Panc1 (cell line): ENCODE data around the gene CLCN6. TPM values are rescaled to one million over a fixed set of nuclear protein-coding genes. Genes with fewer than 3 reads are reported as not detected.

ENCODE experiments used
- ATAC-seq: fragments of 200-7000 bp; cut with Tn5 transposase; 2 replicates; pipeline ENCODE4 v1.9.1; 2020; ENCODE audit warnings: mild to moderate bottlenecking, moderate library complexity
- BruUV-seq: library from RNA; stranded (reverse); fragments of 400-500 nt; replicated peaks from 2 replicates; lab custom pipeline; 2021; lab: Mats Ljungman, UMichigan
- CTCF ChIA-PET: fragments of 300-600 bp; sonication (Branson Sonifier 250); formaldehyde crosslinking; loops from one replicate; lab custom pipeline; 2022; ENCODE audit warnings: antibody characterized with exemption; lab: Charles Lee
- POLR2A ChIA-PET: fragments of 300-600 bp; sonication (Branson Sonifier 250); formaldehyde crosslinking; loops from one replicate; lab custom pipeline; 2022; ENCODE audit warnings: antibody characterized with exemption; lab: Charles Lee
- DNase-seq: peaks from one replicate; pipeline ENCODE4 v3.0.0-alpha.2; 2010; ENCODE audit warnings: low read depth, low spot score
- H3K27ac ChIP-seq: 2 replicates; pipeline ENCODE4 v1.5.1; 2011; ENCODE audit warnings: mild to moderate bottlenecking, low read length, inconsistent platforms
- H3K27me3 ChIP-seq: fragments of 200-500 bp; sonication (Bioruptor generic); 2 replicates; pipeline ENCODE4 v1.6.0; 2014; ENCODE audit warnings: low read length, inconsistent platforms; ENCODE audit not compliant: control insufficient read depth, insufficient read depth
- H3K36me3 ChIP-seq: fragments of 200-500 bp; sonication (Bioruptor generic); 2 replicates; pipeline ENCODE4 v1.5.1; 2014; ENCODE audit warnings: inconsistent platforms, mild to moderate bottlenecking, low read length, moderate library complexity; ENCODE audit not compliant: control insufficient read depth, insufficient read depth
- H3K4me1 ChIP-seq: 2 replicates; pipeline ENCODE4 v1.5.1; 2011; ENCODE audit warnings: inconsistent platforms, mild to moderate bottlenecking, low read length, moderate library complexity; ENCODE audit not compliant: control insufficient read depth, insufficient read depth
- H3K4me3 ChIP-seq, 2 experiments: 2 replicates each; pipeline ENCODE4 v1.5.1; 2011 to 2012; ENCODE audit warnings: low read depth in 2 of 2, low read length in 2 of 2, mild to moderate bottlenecking in 2 of 2, inconsistent platforms in 1 of 2, moderate library complexity in 1 of 2
- H3K9me3 ChIP-seq: fragments of 200-500 bp; sonication (Bioruptor generic); 2 replicates; pipeline ENCODE4 v1.5.1; 2014; ENCODE audit warnings: low read depth, mild to moderate bottlenecking, inconsistent platforms, low read length, moderate library complexity; ENCODE audit not compliant: control insufficient read depth, insufficient read depth
- POLR2AphosphoS5 ChIP-seq: IDR thresholded peaks from 2 replicates; pipeline ENCODE4 v1.6.1; 2012; ENCODE audit warnings: mild to moderate bottlenecking, low read depth, low read length, moderate library complexity
- SIN3A ChIP-seq: IDR thresholded peaks from 2 replicates; pipeline ENCODE4 v1.6.1; 2012; ENCODE audit warnings: low read depth, mild to moderate bottlenecking, low read length, moderate library complexity, borderline replicate concordance; ENCODE audit not compliant: insufficient read depth
- TCF7L2 ChIP-seq: IDR thresholded peaks from 2 replicates; pipeline ENCODE4 v1.6.1; 2011; ENCODE audit warnings: mild to moderate bottlenecking, low read depth, low read length, inconsistent platforms
- in situ Hi-C: cut with HindIII; loops from 2 replicates; pipeline ENCODE4 v1.10.0; 2016; ENCODE audit warnings: low sequenced_read_pairs, low pct_unique_long_range_greater_than_20kb
- intact Hi-C: fragments of 100-400 bp; cut with micrococcal nuclease; formaldehyde crosslinking; loops from one replicate; pipeline ENCODE4 v1.10.0; 2022; ENCODE audit not compliant: unreplicated experiment
- total RNA-seq: library from RNA; stranded (reverse); gene quantifications from one replicate; pipeline ENCODE4 v1.2.1, GENCODE V29; 2021; ENCODE audit not compliant: unreplicated experiment
- TF ChIP-seq, protein P1 (sequence below), 2 experiments: IDR thresholded peaks; 2 replicates each; pipeline ENCODE4 v1.6.1; 2011 to 2012; ENCODE audit warnings: low read depth in 2 of 2, control low read depth in 1 of 2, low read length in 1 of 2, mild to moderate bottlenecking in 1 of 2, moderate library complexity in 1 of 2; ENCODE audit not compliant: insufficient read depth in 1 of 2
- TF ChIP-seq, protein P2 (sequence below): fragments of 450-650 bp; IDR thresholded peaks from 2 replicates; pipeline ENCODE4 v1.5.1; 2017; ENCODE audit warnings: mild to moderate bottlenecking

Gene CLCN6
- total RNA-seq, 1 experiment from 2014 or later: 23.6 TPM

DNA sequence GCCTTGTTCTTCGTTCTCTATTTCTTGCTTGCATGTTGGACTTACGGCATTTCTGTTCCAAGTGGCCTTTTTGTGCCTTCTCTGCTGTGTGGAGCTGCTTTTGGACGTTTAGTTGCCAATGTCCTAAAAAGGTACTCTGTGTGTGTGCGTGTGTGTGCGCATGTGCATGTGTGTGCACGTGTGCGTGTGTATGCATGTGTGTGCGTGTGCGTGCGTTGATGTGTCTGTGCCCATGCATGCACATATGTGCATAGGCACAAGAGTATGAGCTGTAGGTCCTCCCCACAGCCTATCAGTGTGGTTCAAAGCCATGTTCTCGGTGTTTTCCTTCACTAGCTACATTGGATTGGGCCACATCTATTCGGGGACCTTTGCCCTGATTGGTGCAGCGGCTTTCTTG lies 27.9 kb downstream of the CLCN6 start:
- intact Hi-C loops: no loop called here

GRCh38 chr1:11835441-11836225 lies 29.6 kb downstream of the CLCN6 start:
- Histone ChIP-seq H3K4me1 (no peaks in the 10 kb centered on the region), H3K4me3 (no peak overlapping the region), H3K9me3 (no peaks in the 10 kb centered on the region), H3K27ac (no peak overlapping the region), H3K27me3 (no peaks in the 10 kb centered on the region), H3K36me3 (peaks cover 7% of the 10 kb centered on the region)
- CTCF ChIA-PET: no interaction called here
- no TSS peak for BruUV-seq
- ATAC-seq: no peak
- no peak for DNase-seq
- in situ Hi-C loops: no loop called here
- TF ChIP-seq POLR2AphosphoS5 (no peak), TCF7L2 (no peak), SIN3A (no peak)
- TF ChIP-seq, protein P1, sequence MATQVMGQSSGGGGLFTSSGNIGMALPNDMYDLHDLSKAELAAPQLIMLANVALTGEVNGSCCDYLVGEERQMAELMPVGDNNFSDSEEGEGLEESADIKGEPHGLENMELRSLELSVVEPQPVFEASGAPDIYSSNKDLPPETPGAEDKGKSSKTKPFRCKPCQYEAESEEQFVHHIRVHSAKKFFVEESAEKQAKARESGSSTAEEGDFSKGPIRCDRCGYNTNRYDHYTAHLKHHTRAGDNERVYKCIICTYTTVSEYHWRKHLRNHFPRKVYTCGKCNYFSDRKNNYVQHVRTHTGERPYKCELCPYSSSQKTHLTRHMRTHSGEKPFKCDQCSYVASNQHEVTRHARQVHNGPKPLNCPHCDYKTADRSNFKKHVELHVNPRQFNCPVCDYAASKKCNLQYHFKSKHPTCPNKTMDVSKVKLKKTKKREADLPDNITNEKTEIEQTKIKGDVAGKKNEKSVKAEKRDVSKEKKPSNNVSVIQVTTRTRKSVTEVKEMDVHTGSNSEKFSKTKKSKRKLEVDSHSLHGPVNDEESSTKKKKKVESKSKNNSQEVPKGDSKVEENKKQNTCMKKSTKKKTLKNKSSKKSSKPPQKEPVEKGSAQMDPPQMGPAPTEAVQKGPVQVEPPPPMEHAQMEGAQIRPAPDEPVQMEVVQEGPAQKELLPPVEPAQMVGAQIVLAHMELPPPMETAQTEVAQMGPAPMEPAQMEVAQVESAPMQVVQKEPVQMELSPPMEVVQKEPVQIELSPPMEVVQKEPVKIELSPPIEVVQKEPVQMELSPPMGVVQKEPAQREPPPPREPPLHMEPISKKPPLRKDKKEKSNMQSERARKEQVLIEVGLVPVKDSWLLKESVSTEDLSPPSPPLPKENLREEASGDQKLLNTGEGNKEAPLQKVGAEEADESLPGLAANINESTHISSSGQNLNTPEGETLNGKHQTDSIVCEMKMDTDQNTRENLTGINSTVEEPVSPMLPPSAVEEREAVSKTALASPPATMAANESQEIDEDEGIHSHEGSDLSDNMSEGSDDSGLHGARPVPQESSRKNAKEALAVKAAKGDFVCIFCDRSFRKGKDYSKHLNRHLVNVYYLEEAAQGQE (IDR thresholded peaks at IDR 0.05; ENCODE audit: insufficient read depth in 1 of 2, low read depth in 2 of 2, low read length in 1 of 2): no peak
- TF ChIP-seq, protein P2, sequence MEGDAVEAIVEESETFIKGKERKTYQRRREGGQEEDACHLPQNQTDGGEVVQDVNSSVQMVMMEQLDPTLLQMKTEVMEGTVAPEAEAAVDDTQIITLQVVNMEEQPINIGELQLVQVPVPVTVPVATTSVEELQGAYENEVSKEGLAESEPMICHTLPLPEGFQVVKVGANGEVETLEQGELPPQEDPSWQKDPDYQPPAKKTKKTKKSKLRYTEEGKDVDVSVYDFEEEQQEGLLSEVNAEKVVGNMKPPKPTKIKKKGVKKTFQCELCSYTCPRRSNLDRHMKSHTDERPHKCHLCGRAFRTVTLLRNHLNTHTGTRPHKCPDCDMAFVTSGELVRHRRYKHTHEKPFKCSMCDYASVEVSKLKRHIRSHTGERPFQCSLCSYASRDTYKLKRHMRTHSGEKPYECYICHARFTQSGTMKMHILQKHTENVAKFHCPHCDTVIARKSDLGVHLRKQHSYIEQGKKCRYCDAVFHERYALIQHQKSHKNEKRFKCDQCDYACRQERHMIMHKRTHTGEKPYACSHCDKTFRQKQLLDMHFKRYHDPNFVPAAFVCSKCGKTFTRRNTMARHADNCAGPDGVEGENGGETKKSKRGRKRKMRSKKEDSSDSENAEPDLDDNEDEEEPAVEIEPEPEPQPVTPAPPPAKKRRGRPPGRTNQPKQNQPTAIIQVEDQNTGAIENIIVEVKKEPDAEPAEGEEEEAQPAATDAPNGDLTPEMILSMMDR: no peak
- intact Hi-C loops: no loop called here
- POLR2A ChIA-PET: interaction anchor here (1.2 kb wide), 1 partner anchor 69 kb away, joined by 4 read pairs; no protein-coding TSS in a partner anchor

More for the DNA sequence above, 27.9 kb downstream of the CLCN6 start:
- DNase-seq (no peak), ATAC-seq (no peak)
- peaks cover 4% of the 10 kb centered on the region for H3K36me3 ChIP-seq
- POLR2A ChIA-PET: interaction anchor here (0.6 kb wide), 2 partner anchors 44 to 74 kb away, joined by 3 read pairs; no protein-coding TSS in a partner anchor
- no peaks in the 10 kb centered on the region for H3K9me3 ChIP-seq
- no TSS peak for BruUV-seq
- no peak overlapping the region for H3K27ac ChIP-seq
- H3K4me1 ChIP-seq: no peaks in the 10 kb centered on the region
- in situ Hi-C loops: no loop called here
- CTCF ChIA-PET: no interaction called here
- no peak overlapping the region for H3K4me3 ChIP-seq
- no peak for TF ChIP-seq SIN3A
- no peak for TF ChIP-seq TCF7L2
- TF ChIP-seq, protein P2: no peak
- TF ChIP-seq, protein P1 (IDR thresholded peaks at IDR 0.05; ENCODE audit: insufficient read depth in 1 of 2, low read depth in 2 of 2, low read length in 1 of 2): no peak
- no peak for TF ChIP-seq POLR2AphosphoS5
- H3K27me3 ChIP-seq: no peaks in the 10 kb centered on the region
